ENCODE data around the gene CYP1A2.

DNA sequence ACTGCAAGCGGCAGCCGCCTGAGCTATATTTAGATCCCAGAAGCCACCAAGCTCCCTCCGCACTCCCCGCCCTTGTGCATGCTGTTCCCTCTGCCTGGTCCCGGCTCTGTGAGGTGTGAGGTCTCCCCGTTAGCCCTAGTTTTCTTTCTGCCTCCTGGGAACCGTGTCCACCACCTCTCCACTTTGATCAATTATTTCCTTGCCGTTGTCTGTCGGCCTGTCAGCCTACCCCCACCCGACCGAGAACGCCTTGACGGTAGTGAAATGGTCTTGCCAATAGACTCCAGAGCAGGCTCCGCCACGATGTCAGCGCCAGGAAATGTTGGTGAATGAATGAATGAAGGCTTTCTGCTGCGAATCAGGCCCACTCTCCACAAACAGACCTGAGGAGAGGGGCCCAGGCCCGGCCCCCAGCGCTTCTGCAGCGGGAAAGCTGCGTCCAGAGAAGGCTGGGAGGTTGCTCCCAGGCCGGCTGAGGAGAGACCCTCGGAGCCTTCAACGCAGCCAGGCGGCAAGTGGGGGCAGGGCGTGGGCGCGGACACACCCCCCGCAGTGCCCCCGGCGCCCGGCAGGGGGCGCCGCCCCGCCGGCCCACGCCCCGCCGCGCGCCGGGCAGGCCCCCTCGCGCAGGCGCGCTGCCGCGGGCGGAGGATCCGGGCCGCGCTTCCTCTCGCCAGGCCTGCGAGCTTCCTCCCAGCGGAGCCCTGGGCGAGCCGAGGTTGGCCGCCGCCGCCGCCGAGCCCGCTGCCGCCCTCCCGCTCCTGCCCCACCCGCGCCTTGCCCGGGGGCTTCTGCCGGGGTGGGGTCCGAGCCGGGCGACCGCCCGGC is 33.0 kb downstream of the CYP1A2 start, which contains the start of gene CSK:
- TF ChIP-seq, protein P1, sequence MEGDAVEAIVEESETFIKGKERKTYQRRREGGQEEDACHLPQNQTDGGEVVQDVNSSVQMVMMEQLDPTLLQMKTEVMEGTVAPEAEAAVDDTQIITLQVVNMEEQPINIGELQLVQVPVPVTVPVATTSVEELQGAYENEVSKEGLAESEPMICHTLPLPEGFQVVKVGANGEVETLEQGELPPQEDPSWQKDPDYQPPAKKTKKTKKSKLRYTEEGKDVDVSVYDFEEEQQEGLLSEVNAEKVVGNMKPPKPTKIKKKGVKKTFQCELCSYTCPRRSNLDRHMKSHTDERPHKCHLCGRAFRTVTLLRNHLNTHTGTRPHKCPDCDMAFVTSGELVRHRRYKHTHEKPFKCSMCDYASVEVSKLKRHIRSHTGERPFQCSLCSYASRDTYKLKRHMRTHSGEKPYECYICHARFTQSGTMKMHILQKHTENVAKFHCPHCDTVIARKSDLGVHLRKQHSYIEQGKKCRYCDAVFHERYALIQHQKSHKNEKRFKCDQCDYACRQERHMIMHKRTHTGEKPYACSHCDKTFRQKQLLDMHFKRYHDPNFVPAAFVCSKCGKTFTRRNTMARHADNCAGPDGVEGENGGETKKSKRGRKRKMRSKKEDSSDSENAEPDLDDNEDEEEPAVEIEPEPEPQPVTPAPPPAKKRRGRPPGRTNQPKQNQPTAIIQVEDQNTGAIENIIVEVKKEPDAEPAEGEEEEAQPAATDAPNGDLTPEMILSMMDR (IDR thresholded peaks at IDR 0.05; ENCODE audit: borderline replicate concordance, extremely low read depth, low read length, poor library complexity, severe bottlenecking): peak; percentile 61
- no peak for TF ChIP-seq EZH2 (IDR thresholded peaks at IDR 0.05; ENCODE audit: borderline replicate concordance, low read depth, low read length, severe bottlenecking)

All from DND-41 (cell line).